ENCODE measurements around the gene RPS6KA3. TPM values are rescaled to one million over a fixed set of nuclear protein-coding genes. Genes with fewer than 3 reads are reported as not detected.

RPS6KA3 gene
- total RNA-seq, 1 donor from 2014 or later = 57.4 TPM

DNA sequence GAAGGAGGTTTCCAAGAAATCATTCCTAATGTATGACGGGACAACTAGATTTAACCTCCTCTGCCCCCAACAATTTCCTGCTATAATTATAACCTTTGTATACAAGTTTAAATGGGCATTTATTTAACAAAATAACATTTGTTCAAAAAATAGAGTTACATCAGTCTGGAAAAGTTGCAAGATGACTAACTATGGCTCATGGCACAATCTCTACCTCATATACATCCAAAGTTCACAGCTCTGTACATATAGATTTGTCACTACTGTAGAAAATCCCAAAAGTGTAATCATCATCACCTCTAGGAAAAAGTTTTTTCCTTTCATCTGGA is 3.8 kb upstream of the RPS6KA3 start:
- Mint-ChIP-seq H3K9me3 (no peaks in the 10 kb centered on the region), H3K36me3 (no peaks in the 10 kb centered on the region), H3K27ac (no peak overlapping the region), H3K4me3 (no peak overlapping the region), H3K27me3 (no peaks in the 10 kb centered on the region), H3K4me1 (ENCODE audit: unreplicated experiment) (no peaks in the 10 kb centered on the region)
- TF ChIP-seq, protein P1, sequence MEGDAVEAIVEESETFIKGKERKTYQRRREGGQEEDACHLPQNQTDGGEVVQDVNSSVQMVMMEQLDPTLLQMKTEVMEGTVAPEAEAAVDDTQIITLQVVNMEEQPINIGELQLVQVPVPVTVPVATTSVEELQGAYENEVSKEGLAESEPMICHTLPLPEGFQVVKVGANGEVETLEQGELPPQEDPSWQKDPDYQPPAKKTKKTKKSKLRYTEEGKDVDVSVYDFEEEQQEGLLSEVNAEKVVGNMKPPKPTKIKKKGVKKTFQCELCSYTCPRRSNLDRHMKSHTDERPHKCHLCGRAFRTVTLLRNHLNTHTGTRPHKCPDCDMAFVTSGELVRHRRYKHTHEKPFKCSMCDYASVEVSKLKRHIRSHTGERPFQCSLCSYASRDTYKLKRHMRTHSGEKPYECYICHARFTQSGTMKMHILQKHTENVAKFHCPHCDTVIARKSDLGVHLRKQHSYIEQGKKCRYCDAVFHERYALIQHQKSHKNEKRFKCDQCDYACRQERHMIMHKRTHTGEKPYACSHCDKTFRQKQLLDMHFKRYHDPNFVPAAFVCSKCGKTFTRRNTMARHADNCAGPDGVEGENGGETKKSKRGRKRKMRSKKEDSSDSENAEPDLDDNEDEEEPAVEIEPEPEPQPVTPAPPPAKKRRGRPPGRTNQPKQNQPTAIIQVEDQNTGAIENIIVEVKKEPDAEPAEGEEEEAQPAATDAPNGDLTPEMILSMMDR (conservative IDR thresholded peaks at IDR 0.05) = no peak
- DNase-seq (ENCODE audit: extremely low spot score, unreplicated experiment) = no peak

DNA sequence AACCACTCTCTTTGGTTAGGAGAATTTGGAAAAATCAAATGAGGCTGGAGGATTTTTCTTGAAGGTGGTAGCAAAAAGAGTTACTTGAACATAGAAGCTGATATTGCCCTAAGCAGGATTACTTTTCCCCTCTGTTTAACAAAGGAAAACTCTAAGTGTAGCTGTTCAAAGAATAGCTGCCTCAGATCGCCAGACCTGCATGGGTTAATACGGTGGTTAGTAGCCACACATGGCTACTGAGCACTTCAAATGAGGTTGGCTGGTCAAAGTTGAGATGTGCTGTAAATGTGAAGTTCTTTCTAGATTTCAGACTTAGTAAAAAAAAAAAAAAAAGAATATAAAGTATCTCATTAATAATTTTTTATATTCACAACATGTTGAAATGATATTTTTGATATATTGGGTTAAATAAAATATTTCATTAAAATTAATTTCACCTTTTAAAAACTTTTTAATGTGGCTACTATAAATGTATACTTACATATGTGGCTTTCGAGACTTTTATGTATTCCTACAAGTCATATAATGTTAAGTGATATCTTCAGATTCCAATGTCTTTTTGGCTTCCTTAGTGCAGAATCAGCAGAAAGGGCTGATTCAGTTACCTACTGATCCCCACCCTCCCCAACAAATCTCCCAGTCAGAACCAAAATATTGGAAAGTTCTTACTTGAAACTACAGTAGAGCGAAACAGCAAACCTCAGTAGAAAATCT is 3.3 kb upstream of the RPS6KA3 start:
- no peaks in the 10 kb centered on the region for H3K4me1 Mint-ChIP-seq (ENCODE audit: unreplicated experiment)
- DNase-seq (ENCODE audit: extremely low spot score, unreplicated experiment) = no peak
- no peak overlapping the region for H3K27ac Mint-ChIP-seq
- H3K27me3 Mint-ChIP-seq = no peaks in the 10 kb centered on the region
- no peaks in the 10 kb centered on the region for H3K36me3 Mint-ChIP-seq
- H3K4me3 Mint-ChIP-seq = no peak overlapping the region
- TF ChIP-seq, protein P1 (conservative IDR thresholded peaks at IDR 0.05) = no peak
- H3K9me3 Mint-ChIP-seq = no peaks in the 10 kb centered on the region

DNA sequence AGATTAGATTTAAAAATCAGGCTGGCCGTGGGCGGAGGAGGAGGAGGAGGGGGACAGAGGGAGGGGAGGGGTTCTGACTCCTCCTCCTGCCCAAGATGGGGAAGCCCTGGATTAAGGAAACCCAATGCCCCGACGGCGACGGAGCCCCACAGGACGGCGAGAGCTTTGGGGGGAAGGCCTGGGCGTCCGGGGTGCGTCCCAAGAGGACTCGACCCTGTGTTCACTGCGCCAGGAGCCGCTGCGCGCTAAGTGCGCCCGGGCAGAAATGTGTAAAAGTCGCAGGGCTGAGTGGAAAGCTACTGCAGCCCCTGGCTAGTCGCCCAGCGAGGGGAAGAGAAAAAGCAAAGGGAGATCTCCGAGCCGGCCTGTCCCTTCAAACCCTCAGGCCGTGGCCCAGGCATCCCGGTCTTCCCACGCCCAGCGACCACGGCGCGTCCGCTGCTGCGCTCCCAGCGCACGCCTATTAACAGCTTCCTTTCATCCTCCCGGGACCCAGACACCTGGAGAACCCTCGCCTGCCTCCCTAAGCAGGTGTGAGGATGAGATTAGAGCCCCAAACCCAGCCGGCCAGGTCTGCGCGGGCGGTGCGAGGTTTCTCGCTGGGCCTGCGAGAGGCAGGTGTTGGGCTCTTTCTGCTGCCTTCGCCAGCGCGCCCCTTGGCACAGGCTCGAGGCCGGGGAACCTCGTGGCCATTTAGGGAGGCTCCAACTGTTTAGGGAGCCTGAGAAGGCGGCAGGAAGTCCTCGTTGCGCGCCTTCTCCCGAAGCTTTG is 1.4 kb upstream of the RPS6KA3 start:
- TF ChIP-seq, protein P1 (conservative IDR thresholded peaks at IDR 0.05) = no peak
- peak; percentile 69 for DNase-seq (ENCODE audit: extremely low spot score, unreplicated experiment)
- Mint-ChIP-seq H3K27me3 (no peaks in the 10 kb centered on the region), H3K9me3 (no peaks in the 10 kb centered on the region), H3K36me3 (no peaks in the 10 kb centered on the region), H3K4me1 (ENCODE audit: unreplicated experiment) (peaks cover 8% of the 10 kb centered on the region), H3K27ac (peak overlapping the region; percentile 83), H3K4me3 (peak overlapping the region; percentile 93)

DNA sequence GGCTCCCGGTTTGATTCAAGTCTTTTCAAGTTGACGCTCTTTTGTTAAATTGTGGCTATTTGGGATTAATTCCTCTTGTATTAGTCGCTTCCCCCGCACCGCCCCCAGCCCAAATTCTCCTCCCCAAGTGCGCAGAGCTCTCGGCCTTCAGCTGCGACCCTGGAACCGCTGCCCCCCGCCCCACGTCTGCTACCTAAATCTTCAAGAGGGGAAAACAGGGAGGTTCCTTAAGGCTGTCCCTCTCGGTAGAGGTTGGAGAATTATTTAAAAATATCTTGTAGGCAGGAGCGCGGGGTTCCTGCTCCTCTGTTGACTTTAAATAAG is 860 bp upstream of the RPS6KA3 start:
- peak overlapping the region; percentile 83 for H3K27ac Mint-ChIP-seq
- no peaks in the 10 kb centered on the region for H3K27me3 Mint-ChIP-seq
- H3K4me3 Mint-ChIP-seq = peak overlapping the region; percentile 93
- TF ChIP-seq, protein P1 (conservative IDR thresholded peaks at IDR 0.05) = no peak
- no peaks in the 10 kb centered on the region for H3K9me3 Mint-ChIP-seq
- H3K4me1 Mint-ChIP-seq (ENCODE audit: unreplicated experiment) = peaks cover 8% of the 10 kb centered on the region
- H3K36me3 Mint-ChIP-seq = no peaks in the 10 kb centered on the region
- DNase-seq (ENCODE audit: extremely low spot score, unreplicated experiment) = no peak

DNA sequence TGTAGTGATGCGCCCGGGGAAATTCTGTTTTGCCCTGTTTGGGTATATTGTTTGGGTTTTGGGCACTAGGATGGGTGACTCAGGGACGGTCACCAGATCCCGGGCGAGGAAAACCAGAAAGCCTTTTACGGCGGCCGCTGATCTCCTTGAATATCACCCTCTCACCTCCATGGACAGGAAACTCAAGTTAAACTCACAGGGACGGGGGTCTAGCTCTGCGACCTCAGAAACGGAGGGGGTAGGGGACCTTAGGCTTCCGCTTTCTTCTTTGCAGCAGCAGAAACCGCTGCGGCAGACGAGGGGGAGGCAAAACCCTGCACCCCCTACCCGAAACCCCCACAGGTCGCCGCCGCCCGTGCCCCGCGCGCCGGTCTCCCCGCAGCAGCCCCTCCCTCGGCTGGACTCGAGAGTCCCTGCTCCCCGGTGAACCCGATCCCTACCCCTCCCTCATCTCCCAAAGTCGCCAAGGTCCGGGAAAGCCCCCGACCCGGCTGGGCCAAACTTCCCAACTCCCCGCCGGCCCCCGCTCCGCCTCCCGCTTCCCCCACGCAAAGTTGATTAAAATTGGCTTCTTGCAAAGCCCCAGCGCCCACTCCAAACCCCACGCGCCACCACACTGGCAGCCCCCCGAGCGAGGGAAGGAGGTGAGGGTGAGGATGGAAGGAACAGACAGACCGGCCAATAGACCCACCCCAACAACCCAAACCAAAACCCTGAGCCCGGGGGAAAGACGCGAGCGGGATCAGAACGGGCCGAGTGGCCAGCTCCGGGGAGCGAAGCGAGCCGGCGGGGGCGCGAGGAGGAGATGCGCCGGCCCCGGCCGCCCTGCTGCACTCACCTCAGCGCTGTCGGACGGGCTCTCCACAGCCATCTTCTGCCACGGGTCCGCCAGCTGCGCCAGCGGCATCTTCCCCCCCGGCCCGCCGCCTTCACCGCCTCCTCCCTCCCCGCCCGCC is 705 bp downstream of the RPS6KA3 start:
- Mint-ChIP-seq H3K4me1 (ENCODE audit: unreplicated experiment) (peaks cover 8% of the 10 kb centered on the region), H3K27me3 (no peaks in the 10 kb centered on the region), H3K4me3 (peak overlapping the region; percentile 95), H3K9me3 (no peaks in the 10 kb centered on the region), H3K27ac (peak overlapping the region; percentile 93), H3K36me3 (no peaks in the 10 kb centered on the region)
- TF ChIP-seq, protein P1 (conservative IDR thresholded peaks at IDR 0.05) = no peak
- DNase-seq (ENCODE audit: extremely low spot score, unreplicated experiment) = no peak
